ENCODE results near the gene HCFC1R1.

Gene HCFC1R1

GRCh38 chr16:3025032-3026002 lies 1.6 kb upstream of the HCFC1R1 start:
- Mint-ChIP-seq H3K4me1 (ENCODE audit: low read depth in 2 of 2) (peaks cover 52 to 54% of the 10 kb centered on the region in 2 donors), H3K27me3 (peaks cover 15 to 22% of the 10 kb centered on the region in 2 donors), H3K36me3 (ENCODE audit: insufficient read depth) (peaks cover 26% of the 10 kb centered on the region), H3K4me3 (no peak overlapping the region), H3K9me3 (no peaks in the 10 kb centered on the region), H3K27ac (no peak overlapping the region)
- no peak for DNase-seq
- no peak for ATAC-seq (replicated peaks)

DNA sequence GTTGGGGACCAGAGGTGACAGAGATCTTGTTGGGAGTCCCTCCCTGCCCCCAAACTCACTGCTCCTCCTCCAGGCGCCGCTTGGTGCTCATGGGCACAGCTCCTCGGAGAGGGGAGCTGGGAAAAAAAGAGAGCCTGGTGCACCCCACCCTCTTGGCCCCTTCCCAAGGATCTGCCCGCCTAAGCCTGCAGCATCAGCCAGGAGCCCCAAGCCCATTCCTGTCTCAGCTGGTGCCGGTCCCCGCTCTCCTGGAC lies 400 bp downstream of the HCFC1R1 start:
- no peaks in the 10 kb centered on the region for H3K9me3 Mint-ChIP-seq
- peaks cover 26% of the 10 kb centered on the region for H3K36me3 Mint-ChIP-seq (ENCODE audit: insufficient read depth)
- no peak for ATAC-seq (replicated peaks)
- H3K27ac Mint-ChIP-seq = peak overlapping the region in 1 of 2 donors; percentile 93
- peak in 1 of 3 experiments; percentile 37 for DNase-seq
- peaks cover 44 to 45% of the 10 kb centered on the region in 2 donors for H3K4me1 Mint-ChIP-seq (ENCODE audit: low read depth in 2 of 2)
- H3K27me3 Mint-ChIP-seq = peaks cover 0 to 2% of the 10 kb centered on the region in 2 donors
- peak overlapping the region; percentile 81 to 85 for H3K4me3 Mint-ChIP-seq

GRCh38 chr16:3022684-3023414 lies 893 bp downstream of the HCFC1R1 start:
- H3K4me1 Mint-ChIP-seq (ENCODE audit: low read depth in 2 of 2) = peaks cover 41 to 45% of the 10 kb centered on the region in 2 donors
- ATAC-seq (replicated peaks) = no peak
- H3K4me3 Mint-ChIP-seq = peak overlapping the region; percentile 81 to 85

GRCh38 chr16:3022208-3022683 lies 1.5 kb downstream of the HCFC1R1 start:
- Mint-ChIP-seq H3K4me1 (ENCODE audit: low read depth in 2 of 2) (peaks cover 41 to 45% of the 10 kb centered on the region in 2 donors), H3K9me3 (no peaks in the 10 kb centered on the region), H3K4me3 (peak overlapping the region; percentile 81 to 85), H3K36me3 (ENCODE audit: insufficient read depth) (peaks cover 26% of the 10 kb centered on the region), H3K27me3 (no peaks in the 10 kb centered on the region), H3K27ac (peak overlapping the region in 1 of 2 donors; percentile 93)
- peak; percentile 62 to 66 (median 65) for DNase-seq
- ATAC-seq (replicated peaks) = peak; percentile 23

More at GRCh38 chr16:3022684-3023414, 893 bp downstream of the HCFC1R1 start:
- Mint-ChIP-seq H3K27me3 (no peaks in the 10 kb centered on the region), H3K27ac (peak overlapping the region in 1 of 2 donors; percentile 93), H3K36me3 (ENCODE audit: insufficient read depth) (peaks cover 26% of the 10 kb centered on the region), H3K9me3 (no peaks in the 10 kb centered on the region)
- DNase-seq = no peak

DNA sequence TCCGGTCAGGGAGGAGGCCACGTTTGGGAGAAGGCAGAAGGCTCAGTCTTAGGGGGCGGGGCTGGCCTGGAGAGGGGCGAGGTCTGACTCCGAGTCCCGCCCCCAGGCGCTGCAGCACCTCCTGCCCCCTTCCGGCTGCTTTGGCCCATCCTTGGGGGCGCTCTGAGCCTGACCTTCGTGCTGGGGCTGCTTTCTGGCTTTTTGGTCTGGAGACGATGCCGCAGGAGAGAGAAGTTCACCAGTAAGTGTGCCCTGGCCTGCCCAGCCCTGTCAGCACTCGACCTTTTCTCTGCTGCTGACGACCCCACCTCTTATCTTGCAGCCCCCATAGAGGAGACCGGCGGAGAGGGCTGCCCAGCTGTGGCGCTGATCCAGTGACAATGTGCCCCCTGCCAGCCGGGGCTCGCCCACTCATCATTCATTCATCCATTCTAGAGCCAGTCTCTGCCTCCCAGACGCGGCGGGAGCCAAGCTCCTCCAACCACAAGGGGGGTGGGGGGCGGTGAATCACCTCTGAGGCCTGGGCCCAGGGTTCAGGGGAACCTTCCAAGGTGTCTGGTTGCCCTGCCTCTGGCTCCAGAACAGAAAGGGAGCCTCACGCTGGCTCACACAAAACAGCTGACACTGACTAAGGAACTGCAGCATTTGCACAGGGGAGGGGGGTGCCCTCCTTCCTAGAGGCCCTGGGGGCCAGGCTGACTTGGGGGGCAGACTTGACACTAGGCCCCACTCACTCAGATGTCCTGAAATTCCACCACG lies 2.1 kb downstream of the HCFC1R1 start:
- H3K4me3 Mint-ChIP-seq = peak overlapping the region; percentile 81 to 85
- H3K36me3 Mint-ChIP-seq (ENCODE audit: insufficient read depth) = peaks cover 26% of the 10 kb centered on the region
- H3K4me1 Mint-ChIP-seq (ENCODE audit: low read depth in 2 of 2) = peaks cover 41 to 45% of the 10 kb centered on the region in 2 donors
- H3K27me3 Mint-ChIP-seq = no peaks in the 10 kb centered on the region
- peak overlapping the region; percentile 42 to 93 for H3K27ac Mint-ChIP-seq
- peak; percentile 56 to 60 (median 57) for DNase-seq
- H3K9me3 Mint-ChIP-seq = no peaks in the 10 kb centered on the region
- ATAC-seq (replicated peaks) = peak; percentile 15

DNA sequence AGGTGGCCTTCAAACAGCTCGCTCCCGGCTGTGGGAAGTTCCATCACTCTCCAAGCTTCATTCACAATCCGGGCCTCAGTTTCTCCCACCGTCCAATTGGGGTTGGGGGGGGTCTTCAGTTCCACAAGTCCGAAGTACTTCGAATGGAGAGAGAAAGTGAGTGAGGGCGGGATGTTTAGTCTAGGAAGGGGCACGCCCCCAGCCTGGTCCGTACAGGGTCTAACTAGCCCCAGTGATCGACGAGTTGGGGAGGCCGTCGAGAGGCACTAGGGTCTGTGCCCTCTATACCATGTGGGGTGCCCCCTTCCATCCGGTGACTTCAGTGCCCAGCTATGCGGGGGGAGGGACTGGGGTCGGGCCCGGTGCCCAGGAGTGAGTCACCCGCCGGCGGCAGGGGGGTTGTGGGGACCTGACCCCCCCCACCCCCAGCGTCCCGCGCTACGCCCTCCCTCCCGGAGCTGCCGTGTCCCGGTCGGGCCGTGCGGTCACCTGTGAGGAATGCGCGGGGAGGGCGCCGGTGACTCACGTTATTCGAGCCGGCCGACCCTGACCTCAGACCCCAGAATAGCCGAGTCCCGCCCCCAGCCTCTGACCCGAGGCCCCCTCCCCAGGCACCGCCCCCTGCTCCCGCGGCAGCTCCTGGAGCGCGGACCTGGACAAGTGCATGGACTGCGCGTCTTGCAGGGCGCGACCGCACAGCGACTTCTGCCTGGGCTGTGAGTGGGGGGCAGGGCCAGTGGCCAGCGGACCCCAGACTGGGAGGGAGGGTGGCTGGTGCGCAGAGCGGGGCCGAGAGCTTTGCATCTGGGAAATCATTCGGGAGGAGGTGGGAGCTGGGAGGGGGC lies 2.9 kb downstream of the HCFC1R1 start:
- Mint-ChIP-seq H3K4me1 (ENCODE audit: low read depth in 2 of 2) (peaks cover 41 to 45% of the 10 kb centered on the region in 2 donors), H3K36me3 (ENCODE audit: insufficient read depth) (peaks cover 23% of the 10 kb centered on the region), H3K9me3 (no peaks in the 10 kb centered on the region), H3K4me3 (peak overlapping the region; percentile 81 to 85), H3K27me3 (no peaks in the 10 kb centered on the region), H3K27ac (peak overlapping the region; percentile 85 to 93)
- peak; percentile 31 for ATAC-seq (replicated peaks)
- DNase-seq = peak; percentile 39 to 60 (median 55)

- ATAC-seq (replicated peaks) (peak; percentile 35), DNase-seq (peak; percentile 50 to 52 (median 51))
- H3K36me3 Mint-ChIP-seq (ENCODE audit: insufficient read depth) = peaks cover 19% of the 10 kb centered on the region
- no peaks in the 10 kb centered on the region for H3K9me3 Mint-ChIP-seq
- peaks cover 41 to 44% of the 10 kb centered on the region in 2 donors for H3K4me1 Mint-ChIP-seq (ENCODE audit: low read depth in 2 of 2)
- H3K4me3 Mint-ChIP-seq = peak within 1 kb of the TSS; percentile 81 to 85
- peak within 1 kb of the TSS; percentile 85 to 93 for H3K27ac Mint-ChIP-seq
- H3K27me3 Mint-ChIP-seq = no peaks in the 10 kb centered on the region
Observed at GRCh38 chr16:3020247-3020603, 3.5 kb downstream of the HCFC1R1 start, which contains the start of gene TNFRSF12A. Gene TNFRSF12A, plus strand, starts transcription at chr16:3020368. Its CDS starts 30 bp downstream, at chr16:3020398.

DNA sequence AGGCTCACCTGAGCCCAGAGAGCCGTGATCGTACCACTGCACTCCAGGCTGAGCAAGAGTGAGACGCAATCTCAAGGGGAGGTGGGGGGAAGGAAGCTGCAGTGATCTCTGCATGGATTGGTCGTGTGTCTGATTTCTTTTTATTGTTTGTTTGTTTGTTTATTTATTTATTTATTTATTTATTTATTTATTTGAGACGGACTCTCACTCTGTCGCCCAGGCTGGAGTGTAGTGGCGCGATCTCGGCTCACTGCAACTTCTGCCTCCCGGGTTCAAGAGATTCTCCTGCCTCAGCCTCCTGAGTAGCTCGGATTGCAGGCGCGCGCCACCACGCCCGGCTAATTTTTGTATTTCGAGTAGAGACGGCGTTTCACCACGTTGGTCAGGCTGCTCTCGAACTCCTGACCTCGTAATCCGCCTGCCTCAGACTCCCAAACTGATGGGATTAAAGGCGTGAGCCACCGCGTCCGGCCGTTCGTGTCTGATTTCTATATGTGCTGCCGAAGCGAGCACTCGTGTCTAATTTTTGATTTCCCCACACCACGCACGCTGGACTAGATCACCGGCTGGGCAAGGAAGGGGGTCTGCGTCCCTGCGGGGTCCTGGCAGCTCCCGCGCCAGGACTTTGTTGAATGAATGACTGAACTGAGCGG lies 4.0 kb downstream of the HCFC1R1 start:
- ATAC-seq (replicated peaks) = no peak
- H3K27ac Mint-ChIP-seq = peak overlapping the region in 1 of 2 donors; percentile 93
- peaks cover 41 to 43% of the 10 kb centered on the region in 2 donors for H3K4me1 Mint-ChIP-seq (ENCODE audit: low read depth in 2 of 2)
- H3K4me3 Mint-ChIP-seq = peak overlapping the region; percentile 81 to 85
- no peak for DNase-seq
- peaks cover 15% of the 10 kb centered on the region for H3K36me3 Mint-ChIP-seq (ENCODE audit: insufficient read depth)
- H3K27me3 Mint-ChIP-seq = no peaks in the 10 kb centered on the region
- no peaks in the 10 kb centered on the region for H3K9me3 Mint-ChIP-seq

DNA sequence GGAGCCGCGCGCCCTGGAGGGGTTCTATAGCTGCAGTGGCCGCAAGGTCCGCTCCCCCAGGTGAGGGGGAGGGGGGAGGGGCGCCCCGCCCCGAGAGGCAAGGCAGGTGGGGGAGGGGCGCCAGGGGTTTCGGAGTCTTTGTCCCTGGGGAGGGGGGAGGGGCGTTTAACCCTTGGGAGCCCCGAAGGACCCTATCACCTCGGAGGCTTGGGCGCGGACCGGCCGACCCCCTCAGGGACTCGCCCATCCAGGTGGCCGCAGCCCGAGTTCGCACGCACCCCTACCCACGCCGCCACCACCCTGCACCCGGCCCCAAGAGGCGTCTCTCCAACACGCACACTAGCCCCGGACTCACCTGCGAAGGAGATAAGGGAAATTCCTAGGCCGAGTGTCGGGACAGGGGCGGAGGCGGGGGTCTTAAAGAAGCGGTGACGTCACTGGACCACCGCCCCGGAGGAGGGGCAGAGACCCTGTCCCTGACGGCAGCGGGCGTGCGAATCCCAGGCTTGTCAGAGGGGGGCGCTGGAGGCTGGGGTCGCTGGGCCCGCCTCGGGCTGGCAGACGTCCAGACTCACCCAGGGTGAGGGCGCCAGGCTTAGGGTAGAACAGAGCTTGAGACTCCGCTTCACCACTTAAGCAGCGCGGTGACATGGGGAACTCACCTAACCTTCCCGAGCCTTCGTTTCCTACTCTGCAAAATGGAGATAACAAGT lies 5.8 kb downstream of the HCFC1R1 start, which contains the start of gene CLDN6:
CLDN6 (minus strand) TSS at position 390 of the 713 bp plus-strand sequence. CDS start 2,162 bp downstream, outside the sequence.
- DNase-seq = no peak

GRCh38 chr16:3017344-3017743 lies 6.4 kb downstream of the HCFC1R1 start:
- Mint-ChIP-seq H3K36me3 (ENCODE audit: insufficient read depth) (peaks cover 8% of the 10 kb centered on the region), H3K27me3 (peaks cover 0 to 18% of the 10 kb centered on the region in 2 donors), H3K4me3 (no peak overlapping the region), H3K27ac (no peak overlapping the region), H3K9me3 (no peaks in the 10 kb centered on the region), H3K4me1 (ENCODE audit: low read depth in 2 of 2) (peaks cover 23 to 26% of the 10 kb centered on the region in 2 donors)
- ATAC-seq (replicated peaks) (no peak), DNase-seq (no peak)

More for the DNA sequence above, 5.8 kb downstream of the HCFC1R1 start, which contains the start of gene CLDN6:
- Mint-ChIP-seq H3K4me3 (peak within 1 kb of the TSS in 1 of 2 donors; percentile 52), H3K4me1 (ENCODE audit: low read depth in 2 of 2) (peaks cover 29 to 32% of the 10 kb centered on the region in 2 donors), H3K27ac (peak within 1 kb of the TSS in 1 of 2 donors; percentile 25), H3K36me3 (ENCODE audit: insufficient read depth) (peaks cover 8% of the 10 kb centered on the region), H3K27me3 (peaks cover 0 to 12% of the 10 kb centered on the region in 2 donors), H3K9me3 (no peaks in the 10 kb centered on the region)
- no peak for ATAC-seq (replicated peaks)

DNA sequence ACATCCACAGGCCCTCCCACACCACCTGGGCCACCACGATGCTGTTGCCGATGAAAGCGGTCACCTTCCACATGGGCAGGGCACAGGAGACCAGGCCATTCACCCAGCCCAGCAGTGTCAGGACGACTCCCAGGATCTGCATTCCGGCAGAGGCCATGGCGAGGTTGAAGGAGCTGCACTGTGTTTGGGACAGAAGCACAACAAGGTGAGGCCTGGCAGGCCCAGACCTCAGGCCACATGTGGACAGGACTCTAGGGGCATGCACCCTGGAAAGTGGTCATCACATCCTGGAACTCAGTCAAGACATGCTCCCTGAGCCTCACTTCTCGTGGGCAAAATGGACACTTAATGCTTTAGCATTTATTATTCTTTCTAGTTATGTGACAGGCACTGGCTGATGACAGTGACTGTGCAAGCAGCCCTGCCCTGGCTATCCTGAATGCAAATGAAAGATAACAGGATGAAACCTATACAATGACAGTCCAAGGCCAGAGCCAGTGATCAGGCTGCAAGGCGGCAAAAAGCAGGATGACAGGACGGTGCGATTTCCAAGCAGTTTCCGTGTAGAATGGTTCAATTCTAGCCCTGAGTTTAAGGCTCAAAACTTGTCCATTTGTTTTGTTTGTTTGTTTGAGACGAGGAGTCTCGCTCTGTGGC lies 7.7 kb downstream of the HCFC1R1 start:
- Mint-ChIP-seq H3K27ac (no peak overlapping the region), H3K27me3 (peaks cover 0 to 24% of the 10 kb centered on the region in 2 donors), H3K4me3 (no peak overlapping the region)

More for the DNA sequence above, 7.7 kb downstream of the HCFC1R1 start:
- ATAC-seq (replicated peaks) (no peak), DNase-seq (no peak)
- Mint-ChIP-seq H3K9me3 (no peaks in the 10 kb centered on the region), H3K36me3 (ENCODE audit: insufficient read depth) (peaks cover 4% of the 10 kb centered on the region), H3K4me1 (ENCODE audit: low read depth in 2 of 2) (peaks cover 10 to 13% of the 10 kb centered on the region in 2 donors)
